H1 (cell line): ENCODE data around the gene POLE. TPM values are rescaled to one million over a fixed set of nuclear protein-coding genes. Genes with fewer than 3 reads are reported as not detected.

Experiments
- ASH2L ChIP-seq: fragments of 200-600, 300-600 bp; sonication (generic); IDR thresholded peaks from one replicate; pipeline ENCODE4 v1.7.1; 2017; ENCODE audit warnings: low read length
- ATF2 ChIP-seq: IDR thresholded peaks from 2 replicates; pipeline ENCODE4 v1.6.1; 2012; ENCODE audit warnings: low read length, inconsistent platforms
- BRCA1 ChIP-seq: IDR thresholded peaks from 2 replicates; pipeline ENCODE4 v1.6.1; 2012; ENCODE audit warnings: low read depth, low read length, improper control_type of control experiment
- HDAC6 ChIP-seq: IDR thresholded peaks from one replicate; pipeline ENCODE4 v1.7.1; 2012; ENCODE audit warnings: low read depth, mild to moderate bottlenecking, inconsistent platforms, low read length, moderate library complexity
- SIX5 ChIP-seq: IDR thresholded peaks from 2 replicates; pipeline ENCODE4 v1.6.1; 2011; ENCODE audit warnings: mild to moderate bottlenecking, low read depth, low read length
- ZNF274 ChIP-seq: IDR thresholded peaks from 2 replicates; pipeline ENCODE4 v1.7.0; 2012; ENCODE audit warnings: low read length, borderline replicate concordance; ENCODE audit errors: extremely low read depth
- polyA plus RNA-seq, 7 experiments: library from polyadenylated mRNA; depleted of rRNA in 3 of 7; stranded (reverse) in 5 of 7; unstranded in 2 of 7; fragments of >200 nt in 5 of 7; fragments of 200-250 nt in 2 of 7; gene quantifications; 1 replicate in 5 of 7; 2 replicates in 1 of 7; 4 replicates in 1 of 7; pipeline versions ENCODE4 v1.2.1 to v1.2.3, GENCODE V29; 2011 to 2013; ENCODE audit warnings: missing spikeins in 2 of 7, mixed read lengths in 2 of 7
- total RNA-seq: library from RNA; stranded (reverse); fragmentation: NEBNext Ultra II Directional; extraction: Animal tissue kit (Norgen Biotek cat#: 25700); gene quantifications from 2 replicates; pipeline ENCODE4 v1.2.1, GENCODE V29; 2021

POLE gene
- total and polyA plus RNA-seq, 2 of the 8 experiments (the other 6 are each of a cell fraction or from before 2014, with no cell fraction given) = 59.7 to 115 TPM

DNA sequence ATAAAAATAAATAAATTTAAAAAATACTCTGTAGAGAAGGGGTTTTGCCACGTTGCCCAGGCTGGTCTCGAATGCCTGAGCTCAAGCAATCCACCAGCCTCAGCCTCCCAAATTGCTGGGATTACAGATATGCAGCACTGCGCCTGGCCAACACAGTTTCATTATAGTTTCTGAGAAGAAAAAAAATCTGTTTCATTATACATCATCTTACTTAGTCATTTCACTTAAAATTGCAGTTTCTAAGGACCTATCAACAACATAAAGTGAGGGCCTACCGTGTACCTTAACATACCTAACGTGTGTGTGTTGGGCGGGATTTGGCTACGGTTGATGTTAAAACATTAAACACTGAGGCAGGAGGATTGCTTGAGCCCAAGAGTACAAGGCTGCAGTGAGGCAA lies 40.3 kb downstream of the POLE start (continued):
- TF ChIP-seq ATF2 = no peak
- TF ChIP-seq BRCA1 = no peak
- no peak for TF ChIP-seq SIX5
- no peak for TF ChIP-seq HDAC6
- no peak for TF ChIP-seq ASH2L
- TF ChIP-seq ZNF274 = no peak
